Neuron (in vitro differentiated cells): Measurements from ENCODE around the gene MT1E.
"Not testable (repeated sequence)": the region's sequence is repeated elsewhere in the genome, so short reads cannot be mapped to it uniquely, and the experiment has no call there.

Experiments used
- H2AFZ ChIP-seq: one replicate; pipeline ENCODE4 v1.6.1; 2013; ENCODE audit warnings: low read depth, mild to moderate bottlenecking, inconsistent platforms, low read length, moderate library complexity
- H3K27me3 ChIP-seq: one replicate; pipeline ENCODE4 v1.6.1; 2013; ENCODE audit warnings: low read length; ENCODE audit not compliant: insufficient read depth
- H3K36me3 ChIP-seq: one replicate; pipeline ENCODE4 v1.6.1; 2013; ENCODE audit warnings: low read length; ENCODE audit not compliant: insufficient read depth
- H3K4me1 ChIP-seq: one replicate; pipeline ENCODE4 v1.6.1; 2013; ENCODE audit warnings: low read length; ENCODE audit not compliant: insufficient read depth
- H3K4me3 ChIP-seq: 2 replicates; pipeline ENCODE4 v1.5.1; 2013; ENCODE audit warnings: mild to moderate bottlenecking, low read length, moderate library complexity
- H3K9me3 ChIP-seq: one replicate; pipeline ENCODE4 v1.6.1; 2013; ENCODE audit warnings: low read length

The MT1E gene

GRCh38 chr16:56669005-56669839 is 43.6 kb downstream of the MT1E start, which contains the start of gene MT1H:
Gene MT1H, plus strand, starts transcription at chr16:56669814. Its CDS starts 71 bp downstream, at chr16:56669885.
- no peaks in the 10 kb centered on the region for H3K4me1 ChIP-seq
- H3K27me3 ChIP-seq: peaks cover 96% of the 10 kb centered on the region
- H3K36me3 ChIP-seq: no peaks in the 10 kb centered on the region
- H3K9me3 ChIP-seq: peaks cover 3% of the 10 kb centered on the region
- no peak within 1 kb of the TSS for H3K4me3 ChIP-seq
- H2AFZ ChIP-seq: no peak within 1 kb of the TSS

GRCh38 chr16:56669840-56670619 is 44.4 kb downstream of the MT1E start:
- H2AFZ ChIP-seq: no peak overlapping the region
- H3K4me3 ChIP-seq: no peak overlapping the region
- peaks cover 3% of the 10 kb centered on the region for H3K9me3 ChIP-seq
- no peaks in the 10 kb centered on the region for H3K4me1 ChIP-seq
- no peaks in the 10 kb centered on the region for H3K36me3 ChIP-seq
- peaks cover 91% of the 10 kb centered on the region for H3K27me3 ChIP-seq

DNA sequence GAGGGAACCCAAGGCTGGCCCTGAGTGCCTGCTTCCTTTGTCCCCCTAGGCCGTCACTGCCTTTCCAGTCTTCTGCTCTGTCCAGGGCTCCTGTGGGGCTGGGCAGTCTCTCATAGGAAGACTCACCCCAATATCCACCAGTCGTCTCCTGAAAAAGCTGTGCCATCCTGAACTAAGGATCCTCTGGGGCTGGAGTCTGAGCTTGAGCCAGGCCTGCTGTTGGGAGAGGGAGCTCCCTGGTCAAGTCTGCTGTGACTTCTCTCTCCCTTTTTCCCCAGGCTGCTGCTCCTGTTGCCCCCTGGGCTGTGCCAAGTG is 45.0 kb downstream of the MT1E start:
- H3K9me3 ChIP-seq: peaks cover 3% of the 10 kb centered on the region
- H3K27me3 ChIP-seq: peaks cover 92% of the 10 kb centered on the region
- no peak overlapping the region for H2AFZ ChIP-seq
- H3K4me1 ChIP-seq: no peaks in the 10 kb centered on the region
- no peak overlapping the region for H3K4me3 ChIP-seq
- H3K36me3 ChIP-seq: no peaks in the 10 kb centered on the region

DNA sequence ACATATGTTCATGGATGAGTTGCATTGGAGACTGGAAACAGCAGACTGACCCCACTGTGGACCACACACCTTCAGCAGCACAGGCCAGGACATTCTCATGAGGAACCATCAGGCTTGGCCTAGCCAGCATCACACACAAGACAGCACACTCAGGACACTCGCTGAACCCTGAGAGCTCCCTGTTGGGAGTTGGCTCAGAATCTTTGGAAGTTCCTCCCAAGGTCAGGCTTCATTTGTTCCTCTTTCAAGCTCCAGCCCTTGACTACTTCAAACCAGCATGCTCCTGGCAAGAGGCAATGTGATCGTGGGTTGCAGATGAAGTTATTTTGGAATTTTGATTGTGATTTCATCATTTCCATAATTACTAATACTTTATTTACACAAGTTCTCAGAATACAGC is 46.1 kb downstream of the MT1E start:
- H3K27me3 ChIP-seq: peaks cover 91% of the 10 kb centered on the region
- not testable (repeated sequence) for H3K4me1 ChIP-seq, H3K36me3 ChIP-seq, H2AFZ ChIP-seq, H3K4me3 ChIP-seq, H3K9me3 ChIP-seq

DNA sequence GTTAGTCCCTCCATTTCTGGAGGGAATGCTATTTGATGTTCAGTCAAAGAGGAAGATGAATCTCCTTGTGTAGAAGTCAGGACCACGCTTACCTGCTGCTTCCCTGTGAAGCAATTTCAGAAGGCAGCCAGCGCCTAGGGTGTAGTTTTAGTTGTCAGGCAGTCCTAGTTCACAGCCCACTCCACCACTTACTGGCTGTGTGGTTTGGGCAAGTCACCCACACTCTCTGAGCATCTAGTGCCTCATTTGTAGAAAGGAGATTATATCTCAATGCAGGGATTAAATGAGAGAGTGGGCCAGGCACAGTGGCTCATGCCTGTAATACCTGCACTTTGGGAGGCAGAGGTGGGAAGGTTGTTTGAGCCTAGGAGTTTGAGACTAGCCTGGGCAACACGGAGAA is 46.6 kb downstream of the MT1E start:
- H3K27me3 ChIP-seq: peaks cover 91% of the 10 kb centered on the region
- not testable (repeated sequence) for H3K9me3 ChIP-seq, H3K4me1 ChIP-seq, H3K36me3 ChIP-seq, H2AFZ ChIP-seq, H3K4me3 ChIP-seq

DNA sequence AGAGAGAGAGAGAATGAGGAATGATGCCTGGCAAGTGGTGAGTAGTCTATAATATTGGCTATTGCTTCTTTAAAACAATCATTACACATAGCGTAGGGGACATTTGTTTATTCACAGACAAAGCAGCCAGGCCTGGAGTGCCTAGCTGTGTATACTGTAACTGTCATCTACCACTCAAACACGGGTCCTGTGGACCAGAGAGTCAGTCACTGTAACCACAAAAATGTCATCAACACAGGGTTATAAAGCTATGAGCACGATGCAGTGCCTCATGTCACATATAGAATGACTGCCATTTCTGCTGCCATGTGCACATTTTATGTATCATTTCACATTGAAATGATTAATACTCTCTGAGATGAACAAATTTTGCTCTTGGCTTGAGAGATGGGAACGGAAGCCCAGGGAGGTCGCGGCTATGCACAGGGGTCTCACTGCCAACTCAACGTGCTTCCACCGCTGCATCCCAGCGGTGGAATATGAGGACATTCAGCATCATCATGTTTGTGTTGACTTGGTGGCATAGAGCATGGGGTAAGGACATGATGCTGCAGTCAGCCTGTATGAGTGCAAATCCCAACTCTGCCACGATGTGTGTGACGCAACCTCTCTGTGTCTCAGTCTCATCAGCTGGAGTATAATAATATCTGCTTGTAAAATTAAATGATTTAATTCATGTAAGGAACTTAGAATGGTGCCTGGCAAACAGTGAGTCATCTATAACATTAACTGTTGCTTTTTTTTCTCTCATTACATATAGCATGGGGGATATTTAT is 47.4 kb downstream of the MT1E start:
- Histone ChIP-seq H3K27me3 (peaks cover 91% of the 10 kb centered on the region), H2AFZ (no peak overlapping the region), H3K9me3 (no peaks in the 10 kb centered on the region), H3K36me3 (no peaks in the 10 kb centered on the region), H3K4me1 (no peaks in the 10 kb centered on the region), H3K4me3 (no peak overlapping the region)

- Histone ChIP-seq H3K9me3 (no peaks in the 10 kb centered on the region), H3K36me3 (no peaks in the 10 kb centered on the region), H3K4me3 (no peak overlapping the region), H2AFZ (no peak overlapping the region), H3K27me3 (peaks cover 87% of the 10 kb centered on the region), H3K4me1 (no peaks in the 10 kb centered on the region)
Observed at GRCh38 chr16:56673921-56674320, 48.3 kb downstream of the MT1E start.

- H2AFZ ChIP-seq, H3K36me3 ChIP-seq, H3K9me3 ChIP-seq, H3K4me1 ChIP-seq, H3K4me3 ChIP-seq: not testable (repeated sequence)
- H3K27me3 ChIP-seq: peaks cover 83% of the 10 kb centered on the region
Observed at GRCh38 chr16:56674570-56674969, 49.0 kb downstream of the MT1E start.

DNA sequence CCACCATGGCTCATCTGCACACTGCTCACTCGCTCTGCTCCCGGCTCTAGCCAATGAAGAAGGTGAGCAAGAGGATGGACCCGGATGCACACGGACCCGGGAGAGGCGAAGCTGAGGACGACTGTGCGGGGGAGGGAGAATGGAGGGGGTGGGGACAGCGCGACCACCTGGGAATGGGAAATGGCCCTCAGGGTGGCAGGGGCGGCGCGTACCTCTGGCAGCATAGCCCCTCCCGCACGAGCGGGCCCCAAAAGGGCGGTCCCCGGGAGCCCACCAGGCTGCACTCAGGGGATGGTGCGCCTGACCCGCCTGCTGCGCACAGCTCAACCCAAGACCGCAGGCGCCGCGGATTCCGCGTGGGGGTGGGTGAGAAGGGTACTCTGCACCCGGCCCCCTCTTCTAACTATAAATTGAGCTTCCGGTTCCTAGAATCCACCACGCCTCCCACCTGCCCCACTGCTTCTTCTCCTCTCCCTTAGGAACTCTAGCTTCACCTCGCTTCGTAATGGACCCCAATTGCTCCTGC is 50.2 kb downstream of the MT1E start:
- Histone ChIP-seq H3K4me3 (no peak overlapping the region), H3K27me3 (peaks cover 72% of the 10 kb centered on the region)

More for the DNA sequence above, 50.2 kb downstream of the MT1E start:
- Histone ChIP-seq H2AFZ (no peak overlapping the region), H3K4me1 (peaks cover 2% of the 10 kb centered on the region), H3K9me3 (no peaks in the 10 kb centered on the region), H3K36me3 (no peaks in the 10 kb centered on the region)
